Neural crest cell (in vitro differentiated cells): ENCODE data around the gene PURA. TPM values are rescaled to one million over a fixed set of nuclear protein-coding genes. Genes with fewer than 3 reads are reported as not detected.

Source experiments
- DNase-seq: peaks from one replicate; pipeline ENCODE4 v3.0.0; 2021; ENCODE audit warnings: low read depth, mixed read lengths, low spot score
- H3K27ac Mint-ChIP-seq: one replicate; pipeline ENCODE4 v1.8.0; 2021; ENCODE audit warnings: mild to moderate bottlenecking, mixed read lengths; ENCODE audit not compliant: unreplicated experiment
- H3K27me3 Mint-ChIP-seq: 2 replicates; pipeline ENCODE4 v1.8.0; 2021; ENCODE audit warnings: low read depth, mild to moderate bottlenecking, mixed read lengths
- H3K36me3 Mint-ChIP-seq: 2 replicates; pipeline ENCODE4 v1.8.0; 2021; ENCODE audit warnings: low read depth, mild to moderate bottlenecking, mixed read lengths
- H3K4me1 Mint-ChIP-seq: 2 replicates; pipeline ENCODE4 v1.8.0; 2021; ENCODE audit warnings: mixed read lengths
- H3K4me3 Mint-ChIP-seq: one replicate; pipeline ENCODE4 v1.8.0; 2021; ENCODE audit warnings: mild to moderate bottlenecking, mixed read lengths
- H3K9me3 Mint-ChIP-seq: 2 replicates; pipeline ENCODE4 v1.8.0; 2021; ENCODE audit warnings: mixed read lengths
- total RNA-seq: library from RNA; stranded (reverse); gene quantifications from 2 replicates; pipeline ENCODE4 v1.2.1, GENCODE V29; 2021
- TF ChIP-seq, protein P1 (sequence below): fragments of 200-600 bp; sonication (generic); conservative IDR thresholded peaks from 2 replicates; pipeline ENCODE4 v1.5.0; 2021; ENCODE audit warnings: antibody characterized with exemption, mild to moderate bottlenecking

Gene PURA
- total RNA-seq, 1 donor from 2014 or later: 5.5 TPM

DNA sequence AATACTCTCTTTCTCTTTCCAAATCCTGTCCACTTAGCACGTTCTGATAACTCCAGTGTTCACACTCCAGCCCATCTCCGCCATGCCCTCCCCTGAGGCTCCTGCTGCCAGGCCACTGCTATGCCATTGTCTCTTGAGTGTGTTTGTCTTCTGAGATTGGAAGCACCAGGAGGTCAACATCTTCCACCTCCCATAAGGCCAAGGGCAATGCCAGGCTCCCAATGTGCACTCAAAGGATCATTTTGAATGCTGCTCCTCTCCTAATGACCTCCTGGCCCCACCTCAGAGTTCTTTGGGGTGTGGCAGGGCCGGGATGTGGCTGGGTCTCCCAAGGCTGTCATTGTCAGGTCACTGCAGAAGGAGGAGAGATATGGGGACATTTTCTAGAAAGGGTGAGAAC, 31.3 kb downstream of the PURA start:
- Mint-ChIP-seq H3K4me3 (peak overlapping the region; percentile 45), H3K36me3 (no peaks in the 10 kb centered on the region), H3K27me3 (peaks cover 63% of the 10 kb centered on the region), H3K27ac (no peak overlapping the region), H3K9me3 (no peaks in the 10 kb centered on the region), H3K4me1 (peaks cover 12% of the 10 kb centered on the region)
- TF ChIP-seq, protein P1, sequence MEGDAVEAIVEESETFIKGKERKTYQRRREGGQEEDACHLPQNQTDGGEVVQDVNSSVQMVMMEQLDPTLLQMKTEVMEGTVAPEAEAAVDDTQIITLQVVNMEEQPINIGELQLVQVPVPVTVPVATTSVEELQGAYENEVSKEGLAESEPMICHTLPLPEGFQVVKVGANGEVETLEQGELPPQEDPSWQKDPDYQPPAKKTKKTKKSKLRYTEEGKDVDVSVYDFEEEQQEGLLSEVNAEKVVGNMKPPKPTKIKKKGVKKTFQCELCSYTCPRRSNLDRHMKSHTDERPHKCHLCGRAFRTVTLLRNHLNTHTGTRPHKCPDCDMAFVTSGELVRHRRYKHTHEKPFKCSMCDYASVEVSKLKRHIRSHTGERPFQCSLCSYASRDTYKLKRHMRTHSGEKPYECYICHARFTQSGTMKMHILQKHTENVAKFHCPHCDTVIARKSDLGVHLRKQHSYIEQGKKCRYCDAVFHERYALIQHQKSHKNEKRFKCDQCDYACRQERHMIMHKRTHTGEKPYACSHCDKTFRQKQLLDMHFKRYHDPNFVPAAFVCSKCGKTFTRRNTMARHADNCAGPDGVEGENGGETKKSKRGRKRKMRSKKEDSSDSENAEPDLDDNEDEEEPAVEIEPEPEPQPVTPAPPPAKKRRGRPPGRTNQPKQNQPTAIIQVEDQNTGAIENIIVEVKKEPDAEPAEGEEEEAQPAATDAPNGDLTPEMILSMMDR: no peak
- DNase-seq: no peak

DNA sequence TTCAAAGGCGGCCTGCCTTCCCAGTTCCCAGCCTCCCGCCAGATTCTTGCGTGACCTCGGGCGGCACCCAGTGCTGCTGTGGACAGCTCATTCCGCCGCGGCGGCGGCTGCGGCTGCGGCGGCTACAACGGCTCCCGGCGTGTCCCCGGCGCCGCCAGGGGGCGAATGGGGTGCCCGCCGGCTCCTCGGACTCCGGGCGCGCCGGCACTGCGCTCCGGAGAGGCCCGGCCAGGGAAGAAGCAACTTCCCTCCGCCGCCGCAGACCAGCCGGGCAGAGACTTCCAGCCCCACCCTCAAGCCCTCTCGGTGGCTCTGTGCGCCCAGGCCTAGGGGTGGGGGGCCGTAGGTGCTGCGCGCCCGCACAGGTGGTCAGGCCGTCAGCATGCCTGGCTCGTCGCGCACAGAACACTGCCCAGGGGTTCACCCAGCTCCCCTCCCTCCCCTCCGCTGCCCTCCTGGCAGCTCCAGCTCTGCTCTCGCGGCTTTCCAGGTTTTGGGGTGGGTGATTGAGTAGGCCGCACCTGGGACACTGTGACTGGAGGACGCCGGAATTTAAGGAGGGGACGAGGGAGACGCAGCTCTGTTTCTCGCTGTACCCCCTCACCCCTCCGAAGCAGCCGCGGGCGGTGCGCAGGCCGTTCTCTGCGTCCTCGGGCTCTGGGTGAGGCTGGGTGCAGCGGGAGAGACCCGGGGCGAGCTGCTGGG, 32.1 kb downstream of the PURA start:
- Mint-ChIP-seq H3K36me3 (no peaks in the 10 kb centered on the region), H3K27me3 (peaks cover 57% of the 10 kb centered on the region), H3K4me1 (peaks cover 12% of the 10 kb centered on the region), H3K27ac (no peak overlapping the region), H3K9me3 (no peaks in the 10 kb centered on the region), H3K4me3 (no peak overlapping the region)
- peak; percentile 69 for DNase-seq
- TF ChIP-seq, protein P1: peak; percentile 77

DNA sequence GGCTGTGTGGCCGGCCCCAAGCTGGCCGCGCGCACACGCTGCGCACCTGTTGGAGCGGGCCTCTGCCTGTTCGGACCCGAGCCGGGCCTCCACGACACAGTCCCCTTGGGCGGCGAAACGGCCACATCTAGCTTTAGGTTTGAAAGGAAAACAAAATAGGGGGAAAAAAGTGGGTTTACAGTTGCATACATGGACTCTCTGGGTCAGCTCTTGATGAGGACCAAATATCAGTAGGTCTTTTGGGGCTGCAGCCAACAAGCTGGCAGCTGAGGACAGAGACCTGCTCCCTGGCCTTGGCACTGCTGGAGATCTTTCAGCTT, 32.6 kb downstream of the PURA start:
- TF ChIP-seq, protein P1: no peak
- Mint-ChIP-seq H3K4me3 (peak overlapping the region; percentile 38), H3K9me3 (no peaks in the 10 kb centered on the region), H3K27me3 (peaks cover 53% of the 10 kb centered on the region), H3K36me3 (no peaks in the 10 kb centered on the region), H3K27ac (no peak overlapping the region), H3K4me1 (peaks cover 12% of the 10 kb centered on the region)
- DNase-seq: no peak

DNA sequence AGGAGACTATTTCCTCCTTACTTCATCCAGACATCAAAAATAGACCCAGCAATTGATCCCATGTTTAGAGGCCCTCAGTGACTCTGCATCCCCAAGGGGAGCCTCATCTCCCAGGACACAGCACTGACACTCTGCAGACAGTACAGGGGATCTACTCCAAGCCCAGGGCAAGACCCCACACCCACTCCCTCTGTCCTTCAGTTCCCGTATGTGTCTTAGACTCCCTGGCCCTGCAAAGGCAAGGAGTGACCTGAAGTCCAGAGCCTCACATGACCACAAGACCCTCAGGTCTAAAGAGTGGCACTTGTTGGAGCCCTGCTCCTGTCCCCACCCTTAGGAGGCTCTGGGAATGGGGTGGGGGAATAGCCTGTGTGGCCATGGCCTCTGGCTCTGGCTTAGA, 33.6 kb downstream of the PURA start:
- H3K9me3 Mint-ChIP-seq: no peaks in the 10 kb centered on the region
- DNase-seq: no peak
- H3K27me3 Mint-ChIP-seq: peaks cover 52% of the 10 kb centered on the region
- H3K36me3 Mint-ChIP-seq: no peaks in the 10 kb centered on the region
- no peak overlapping the region for H3K4me3 Mint-ChIP-seq
- TF ChIP-seq, protein P1: no peak
- H3K4me1 Mint-ChIP-seq: peaks cover 18% of the 10 kb centered on the region
- no peak overlapping the region for H3K27ac Mint-ChIP-seq

DNA sequence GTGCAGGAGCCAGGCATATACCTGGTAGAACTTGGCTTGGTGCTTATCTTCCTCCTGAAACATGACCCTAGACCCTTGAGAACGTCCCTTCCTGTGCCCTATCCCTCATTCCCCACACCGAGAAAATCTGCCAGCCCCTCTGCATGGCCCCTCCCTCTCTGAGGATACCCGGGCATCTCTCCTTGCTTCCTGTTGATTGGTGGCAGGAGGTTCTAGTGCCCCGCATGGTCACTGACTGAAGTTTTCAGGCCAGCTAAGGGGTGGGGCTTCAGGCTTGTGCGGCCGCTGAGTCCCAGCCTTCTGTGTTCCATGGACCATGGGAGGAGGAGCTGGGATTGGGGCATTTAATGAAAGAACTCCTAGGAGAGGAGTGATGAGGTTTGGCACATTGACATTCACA, 34.6 kb downstream of the PURA start:
- peaks cover 21% of the 10 kb centered on the region for H3K4me1 Mint-ChIP-seq
- H3K27ac Mint-ChIP-seq: no peak overlapping the region
- H3K4me3 Mint-ChIP-seq: no peak overlapping the region
- peak; percentile 23 for DNase-seq
- H3K36me3 Mint-ChIP-seq: no peaks in the 10 kb centered on the region
- H3K27me3 Mint-ChIP-seq: peaks cover 50% of the 10 kb centered on the region
- no peaks in the 10 kb centered on the region for H3K9me3 Mint-ChIP-seq
- TF ChIP-seq, protein P1: no peak
